GM18861 (cell line): Measurements from ENCODE around the gene AFAP1L2.

Source experiments
- ATAC-seq: cut with Tn5 transposase; IDR thresholded peaks from one replicate; pipeline ENCODE4 v1.9.1; 2021; ENCODE audit not compliant: unreplicated experiment

AFAP1L2 gene

DNA sequence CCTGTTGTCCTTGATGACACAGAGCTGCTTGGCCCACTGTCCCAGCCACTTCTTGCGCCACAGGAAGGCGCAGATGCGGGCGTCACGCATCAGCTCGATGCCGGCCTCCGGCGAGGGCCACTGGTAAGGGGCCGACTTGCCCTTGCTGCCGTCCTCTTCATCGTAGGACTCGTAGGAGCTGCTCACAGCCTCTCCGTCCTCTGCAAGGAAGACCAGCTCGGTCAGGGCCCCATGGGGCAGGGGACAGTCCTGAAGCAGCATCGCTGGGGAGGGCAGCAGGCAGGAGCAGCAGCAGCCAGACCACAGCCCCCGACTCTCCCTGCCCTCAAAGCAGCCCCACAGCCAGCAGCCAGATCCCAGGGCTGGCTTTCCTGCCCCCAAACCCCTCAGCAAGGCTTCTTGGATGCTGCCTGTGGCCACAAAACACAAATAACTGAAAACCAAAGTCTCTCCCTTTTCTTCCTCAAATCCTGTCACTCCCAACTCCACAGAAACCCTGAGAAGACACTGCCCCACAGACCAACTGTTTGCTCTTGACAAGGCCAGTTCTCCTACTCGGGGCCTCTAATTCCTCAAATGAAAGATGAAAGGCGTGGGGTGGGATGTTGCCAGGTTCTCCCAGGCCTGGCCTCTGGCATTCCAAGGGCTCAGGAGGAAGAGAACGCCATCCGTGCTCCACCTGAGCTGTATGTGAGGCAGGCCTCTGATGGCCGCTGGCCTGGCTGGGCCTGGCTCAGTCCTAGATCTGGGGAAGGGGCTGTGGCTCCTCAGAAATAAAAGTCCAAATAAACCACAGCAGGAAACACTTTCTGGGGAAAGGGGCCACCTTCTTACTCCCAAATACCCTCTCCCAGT is 88.5 kb downstream of the AFAP1L2 start:
- ATAC-seq, result no peak

DNA sequence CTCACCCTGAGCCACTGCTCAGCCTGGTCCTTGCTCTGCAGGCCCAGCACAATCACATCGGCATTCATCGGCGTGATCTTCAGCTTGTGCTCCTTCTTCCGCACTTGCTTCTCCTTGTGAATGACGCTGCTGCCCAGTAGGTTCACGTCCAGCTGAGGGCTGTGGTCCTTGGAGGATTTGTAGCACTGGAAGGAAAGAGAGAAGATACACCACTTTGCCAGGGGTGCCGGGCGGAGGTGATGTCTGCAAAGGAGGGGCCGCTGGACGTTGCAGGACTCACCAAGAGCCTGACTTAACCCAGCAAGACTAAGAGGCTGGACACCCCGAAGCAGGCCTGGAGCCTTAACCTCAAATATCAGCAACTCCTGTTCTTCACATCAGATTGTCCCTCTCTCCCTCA is 90.4 kb downstream of the AFAP1L2 start:
- ATAC-seq, result no peak

DNA sequence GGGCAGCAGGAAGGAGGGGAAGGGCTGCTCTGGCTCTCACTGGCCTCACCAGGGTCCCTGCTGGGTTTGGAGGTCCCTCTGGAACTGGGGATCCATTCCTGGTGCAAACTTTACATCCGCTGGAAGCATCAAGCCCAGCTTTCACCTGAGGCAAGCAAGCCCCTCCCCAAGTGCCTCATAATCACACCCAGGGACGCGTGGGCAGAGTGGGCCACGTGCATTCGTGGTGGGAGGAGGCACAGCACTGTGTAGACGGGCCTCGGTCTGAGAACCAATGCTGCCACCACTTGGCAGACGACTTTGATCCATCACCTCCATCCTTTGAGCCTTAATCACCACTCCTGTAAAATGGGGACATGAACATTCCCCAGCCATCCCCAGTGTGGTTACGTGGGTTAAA is 91.2 kb downstream of the AFAP1L2 start:
- ATAC-seq, result no peak

GRCh38 chr10:114311496-114312209 is 92.6 kb downstream of the AFAP1L2 start:
- no peak for ATAC-seq

DNA sequence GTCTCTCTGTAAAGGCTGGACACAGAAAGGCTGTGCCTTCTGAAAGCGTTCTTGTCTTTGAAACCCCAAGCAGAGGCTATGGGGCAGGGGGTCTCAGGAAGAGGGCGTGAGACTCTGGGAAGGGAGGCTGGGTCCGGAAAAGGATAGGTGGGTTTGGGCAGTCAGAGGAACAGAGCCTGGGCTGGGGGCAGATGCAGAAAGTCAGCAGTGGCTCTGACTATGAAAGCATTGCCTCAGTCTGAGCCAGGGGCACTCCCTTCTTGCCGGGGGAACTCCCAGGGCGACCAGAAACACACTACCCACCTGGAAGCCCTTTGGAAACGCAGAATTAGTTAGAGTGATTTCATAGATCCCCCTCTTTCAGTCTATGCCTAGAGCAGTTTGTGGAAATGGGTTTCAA is 93.3 kb downstream of the AFAP1L2 start:
- no peak for ATAC-seq

GRCh38 chr10:114310346-114310745 is 94.0 kb downstream of the AFAP1L2 start:
- ATAC-seq, result no peak

DNA sequence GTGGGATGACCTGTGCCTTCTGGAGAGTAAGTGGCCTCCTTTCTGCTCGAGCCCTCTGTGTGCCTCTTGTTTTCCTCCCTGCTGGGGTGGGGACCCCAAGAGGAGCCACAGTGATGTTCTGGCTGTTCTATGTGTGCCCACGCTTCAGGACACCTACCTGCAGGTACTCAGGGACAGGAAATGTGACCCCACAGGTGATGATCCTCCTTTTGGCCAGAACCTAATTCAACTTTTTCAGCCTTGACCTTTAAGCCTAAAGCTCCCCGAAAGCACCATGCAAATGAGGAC is 95.0 kb downstream of the AFAP1L2 start:
- no peak for ATAC-seq

DNA sequence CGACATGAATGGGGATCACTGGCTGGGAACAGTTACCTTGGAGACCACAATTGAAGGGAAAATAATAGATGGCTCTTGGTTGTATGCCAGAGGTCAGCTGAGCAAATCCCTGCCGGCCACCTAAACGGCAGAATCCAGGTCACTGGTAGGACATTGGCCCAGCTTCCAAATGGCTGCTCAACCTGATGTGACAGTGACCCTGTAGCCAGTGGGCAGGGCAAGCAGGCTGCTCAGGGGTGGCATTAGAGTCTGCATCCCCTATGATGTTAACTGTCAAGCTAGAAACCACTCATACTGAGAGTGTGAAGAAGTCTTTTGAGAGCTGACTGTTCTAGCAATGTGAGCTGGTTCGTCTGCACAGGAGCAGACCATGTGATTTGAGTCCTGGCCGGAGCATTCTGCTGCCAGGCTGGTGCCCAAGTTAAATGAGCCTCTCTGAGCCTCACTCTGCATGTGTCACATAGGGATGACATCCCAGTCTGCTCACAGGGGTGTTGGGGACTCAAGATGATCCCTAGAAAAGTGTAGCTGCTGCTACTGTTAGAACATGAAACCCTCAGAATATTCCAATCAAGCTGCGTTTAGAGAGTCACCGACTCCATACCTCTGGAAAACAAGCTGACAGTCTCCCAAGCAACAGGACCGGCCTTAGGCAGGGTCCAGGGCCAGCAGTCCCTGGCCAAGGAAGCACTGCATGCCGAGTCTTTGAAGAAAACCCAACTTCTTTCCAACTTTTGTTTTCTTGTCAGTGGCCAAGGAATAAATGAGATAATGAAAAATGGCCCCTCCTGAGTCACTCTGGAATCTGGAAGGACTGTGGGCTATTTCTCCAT is 95.6 kb downstream of the AFAP1L2 start:
- no peak for ATAC-seq

DNA sequence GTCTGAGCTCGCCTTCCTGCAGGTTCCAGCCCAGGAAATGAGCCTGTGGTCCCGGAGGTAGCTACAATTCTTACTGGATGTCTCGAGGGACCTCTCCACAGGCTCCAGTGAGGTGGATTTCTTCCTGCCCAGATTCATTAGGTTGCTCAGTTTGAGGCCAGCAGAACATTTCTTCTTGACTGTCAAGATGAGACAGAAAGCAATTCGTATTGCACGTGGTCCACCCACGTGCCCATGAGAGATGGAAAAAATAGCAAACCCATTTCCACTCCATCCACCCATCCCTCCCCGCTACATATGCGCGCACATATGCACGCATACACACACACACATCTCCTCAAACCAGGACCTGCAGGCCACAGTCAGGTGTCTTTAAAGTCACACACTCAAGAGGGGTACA is 96.6 kb downstream of the AFAP1L2 start:
- ATAC-seq, result no peak

DNA sequence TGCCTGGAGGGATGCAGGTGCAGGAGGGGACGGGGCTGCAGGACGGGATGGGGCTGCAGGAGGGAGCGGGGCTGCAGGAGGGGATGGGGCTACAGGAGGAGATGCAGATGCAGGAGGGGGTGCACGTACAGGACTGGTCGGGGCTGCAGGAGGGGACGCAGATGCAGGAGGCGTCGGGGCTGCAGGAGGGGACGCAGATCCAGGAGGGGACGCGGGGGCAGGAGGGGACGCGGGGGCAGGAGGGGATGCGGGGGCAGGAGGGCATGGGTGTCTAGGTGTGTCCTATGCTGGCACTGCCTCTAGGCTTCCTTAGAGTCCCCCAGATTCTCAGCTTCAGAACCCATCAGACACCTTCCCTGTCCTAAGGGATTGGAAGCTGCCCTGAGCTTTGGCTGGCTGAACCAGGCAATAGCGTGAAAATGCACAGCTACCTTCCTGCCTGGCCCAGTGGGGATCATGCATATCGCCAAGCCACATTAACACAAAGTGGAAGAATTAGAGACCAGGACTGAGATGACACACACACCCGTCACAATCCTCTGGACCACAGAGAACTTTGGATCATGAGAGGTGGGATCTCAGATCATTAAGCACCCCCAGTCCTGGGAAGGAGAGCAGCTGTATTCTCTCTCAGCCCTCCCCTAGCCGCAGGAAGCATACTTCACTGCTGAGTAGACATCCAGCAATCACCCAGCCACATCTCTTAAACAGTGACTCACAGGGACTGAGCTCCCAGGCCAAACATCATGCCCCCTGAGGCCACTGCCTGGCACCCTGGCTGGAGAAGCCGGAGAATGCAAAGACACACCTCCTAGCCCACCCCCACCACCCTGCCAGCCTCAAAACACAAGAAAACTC is 98.0 kb downstream of the AFAP1L2 start:
- no peak for ATAC-seq

DNA sequence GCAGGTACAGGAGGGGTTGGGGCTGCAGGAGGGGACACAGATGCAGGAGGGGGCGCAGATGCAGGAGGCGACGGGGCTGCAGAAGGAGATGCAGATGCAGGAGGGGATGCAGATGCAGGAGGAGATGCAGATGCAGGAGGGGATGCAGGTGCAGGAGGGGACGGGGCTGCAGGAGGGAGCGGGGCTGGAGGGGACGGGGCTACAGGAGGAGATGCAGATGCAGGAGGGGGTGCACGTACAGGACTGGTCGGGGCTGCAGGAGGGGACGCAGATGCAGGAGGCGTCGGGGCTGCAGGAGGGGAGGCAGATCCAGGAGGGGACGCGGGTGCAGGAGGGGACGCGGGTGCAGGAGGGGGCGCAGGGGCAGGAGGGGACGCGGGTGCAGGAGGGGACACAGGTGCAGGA is 98.8 kb downstream of the AFAP1L2 start:
- no peak for ATAC-seq

DNA sequence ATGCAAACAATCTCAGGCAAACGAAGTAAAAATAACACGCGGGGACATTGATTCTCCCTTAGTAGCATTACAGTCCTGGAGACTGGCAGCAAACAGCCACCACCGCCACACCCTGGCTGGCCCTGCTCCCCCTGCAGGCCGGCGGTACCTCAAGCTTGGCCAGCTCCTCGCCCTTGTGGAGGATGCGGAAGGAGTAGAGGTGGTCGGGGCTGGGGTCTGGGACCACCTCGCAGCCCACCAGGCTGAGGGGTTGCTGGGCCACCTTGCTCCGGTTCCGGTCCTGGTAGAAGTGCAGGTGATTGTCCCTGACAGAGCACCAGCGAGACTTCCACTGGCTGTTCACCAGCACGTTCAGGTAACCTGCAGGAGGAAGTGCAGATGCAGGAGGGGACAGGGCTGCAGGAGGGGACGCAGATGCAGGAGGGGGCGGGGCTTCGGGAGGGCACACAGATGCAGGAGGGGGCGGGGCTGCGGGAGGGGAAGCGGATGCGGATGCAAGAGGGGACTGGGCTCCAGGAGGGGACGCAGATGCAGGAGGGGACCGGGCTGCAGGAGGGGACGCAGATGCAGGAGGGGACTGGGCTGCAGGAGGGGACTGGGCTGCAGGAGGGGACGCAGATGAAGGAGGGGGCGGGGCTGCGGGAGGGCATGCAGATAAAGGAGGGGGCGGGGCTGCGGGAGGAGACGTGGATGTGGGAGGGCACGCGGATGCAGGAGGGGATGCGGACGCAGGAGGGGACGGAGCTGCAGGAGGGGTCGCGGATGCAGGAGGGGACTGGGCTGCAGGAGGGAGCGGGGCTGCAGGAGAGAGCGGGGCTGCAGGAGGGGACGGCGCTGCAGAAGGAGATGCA is 99.5 kb downstream of the AFAP1L2 start:
- ATAC-seq, result peak; percentile 41

- ATAC-seq, result peak; percentile 78
Measured at GRCh38 chr10:114304017-114304570, 100.2 kb downstream of the AFAP1L2 start.

DNA sequence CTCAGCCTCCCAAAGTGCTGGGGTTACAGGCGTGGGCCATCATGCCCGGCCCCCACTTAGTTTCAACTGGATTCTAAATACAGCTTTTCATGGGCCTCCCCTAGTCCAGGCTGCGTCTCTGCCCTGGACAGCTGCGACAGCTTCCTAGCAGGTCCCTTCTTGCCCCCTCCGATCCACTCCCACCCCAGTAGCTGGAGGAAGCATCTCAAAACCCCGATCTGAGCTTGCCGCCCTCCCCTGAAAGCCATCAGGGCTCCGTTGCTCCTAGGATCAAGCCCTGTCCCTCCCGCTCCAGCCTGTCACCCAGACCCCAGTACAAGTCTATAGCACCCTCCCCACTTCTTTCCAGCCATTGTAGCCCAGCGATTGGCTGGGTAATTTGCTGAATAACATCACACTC is 100.7 kb downstream of the AFAP1L2 start:
- ATAC-seq, result no peak

GRCh38 chr10:114301951-114302710 is 102.2 kb downstream of the AFAP1L2 start:
- ATAC-seq, result no peak

DNA sequence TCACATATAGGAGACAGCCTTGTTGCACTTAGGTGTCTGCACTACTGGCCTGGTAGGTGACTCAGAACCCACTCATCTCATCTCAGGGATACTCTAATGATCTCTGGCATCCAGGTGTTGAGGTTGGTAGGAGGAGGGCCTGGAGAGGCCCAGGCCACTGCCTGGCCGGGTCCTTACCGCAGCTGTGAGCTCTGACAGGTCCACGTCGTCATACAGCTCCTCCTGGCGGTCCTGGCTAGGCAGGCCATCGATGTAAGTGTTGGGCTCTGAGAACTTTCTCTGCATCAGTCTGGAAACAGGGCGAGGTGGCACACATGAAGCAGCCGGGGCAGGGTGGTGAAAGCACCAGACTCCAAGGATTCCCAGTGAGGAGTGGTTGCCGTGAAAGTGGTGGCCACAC is 103.1 kb downstream of the AFAP1L2 start:
- no peak for ATAC-seq

DNA sequence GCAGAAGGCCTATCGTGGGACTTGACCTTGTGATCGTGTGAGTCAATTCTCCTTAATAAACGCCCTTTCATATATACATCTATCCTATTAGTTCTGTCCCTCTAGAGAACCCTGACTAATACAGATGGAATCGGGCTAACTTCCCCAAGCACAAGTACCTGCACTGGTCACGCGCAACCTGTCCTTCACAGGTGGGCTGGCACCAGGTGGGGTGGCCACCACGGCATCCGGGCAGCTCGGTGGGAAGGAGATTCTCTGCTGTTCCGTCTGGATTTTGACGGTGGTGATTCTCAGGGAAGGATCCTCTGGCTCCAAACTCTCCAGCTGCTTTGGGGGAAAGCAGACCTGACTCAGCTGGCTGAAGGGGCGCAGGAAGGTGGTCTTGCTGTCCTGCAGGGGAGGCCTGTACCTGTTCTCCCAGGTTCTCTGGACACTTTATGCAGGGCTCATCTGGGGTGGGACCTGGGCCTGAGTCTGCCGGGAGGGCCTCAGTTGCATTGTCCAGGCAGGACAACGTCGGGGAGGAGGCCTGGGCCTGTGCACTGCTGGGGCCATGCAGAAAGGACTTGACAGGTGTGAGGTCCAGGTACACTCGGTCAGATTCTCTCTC is 104.2 kb downstream of the AFAP1L2 start:
- no peak for ATAC-seq

DNA sequence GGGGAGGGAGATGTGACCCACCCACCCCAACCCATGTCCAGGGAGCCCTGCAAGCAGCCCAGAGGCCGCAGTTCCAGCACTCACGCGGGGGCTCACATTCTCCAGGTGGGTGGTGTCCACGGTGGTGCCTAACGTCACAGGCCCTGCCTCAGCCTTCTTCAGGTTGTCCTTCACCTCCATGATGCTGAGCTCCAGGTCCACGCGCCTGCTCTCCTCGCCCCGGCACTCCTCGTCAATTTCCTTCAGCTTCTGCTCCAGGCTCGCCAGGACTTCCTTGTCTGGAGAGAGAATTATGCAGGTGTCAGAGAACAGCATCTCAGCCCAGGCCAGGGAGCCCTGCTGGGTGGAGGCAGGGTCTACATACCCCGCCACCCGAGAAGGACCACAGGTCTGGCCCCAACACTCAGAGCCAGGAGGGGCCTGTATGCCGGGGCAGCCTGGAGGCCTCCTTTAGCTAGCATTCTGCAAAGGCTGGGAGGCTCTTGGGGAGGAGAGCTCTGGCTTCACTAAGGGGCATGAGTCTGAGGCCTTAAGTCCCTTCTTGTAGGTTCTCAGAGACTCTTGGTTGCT is 107.1 kb downstream of the AFAP1L2 start:
- no peak for ATAC-seq
